ENCODE measurements around the gene GSK3B.

The GSK3B gene

DNA sequence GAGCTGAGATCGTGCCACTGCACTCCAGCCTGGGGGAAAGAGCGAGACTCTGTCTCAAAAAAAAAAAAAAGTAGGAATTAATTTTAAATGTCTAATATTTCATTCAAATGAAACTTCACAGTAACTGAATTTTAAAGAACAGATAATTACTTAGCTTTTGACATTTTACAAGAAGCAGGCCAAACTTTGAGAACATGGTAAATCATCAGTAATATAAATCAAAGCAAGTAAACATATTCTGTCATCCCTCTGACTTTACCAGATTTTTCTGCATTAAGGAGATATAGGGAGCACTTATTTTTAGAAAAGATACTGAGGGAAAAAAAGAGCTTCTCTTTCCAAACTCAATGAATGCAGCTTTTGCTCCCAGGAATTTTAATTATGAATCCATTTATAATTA, 275.3 kb downstream of the GSK3B start:
- no peak for TF ChIP-seq TCF4 (CRISPR knock-in tag; IDR thresholded peaks at IDR 0.05; ENCODE audit: borderline replicate concordance)
- TF ChIP-seq ISL1 (CRISPR knock-in tag; IDR thresholded peaks at IDR 0.05), result peak; percentile 54
- peak; percentile 44; the same call in 1 of the 2 replicates for TF ChIP-seq ZC3H10 (CRISPR knock-in tag; IDR thresholded peaks at IDR 0.05)
- ATAC-seq, result no peak

DNA sequence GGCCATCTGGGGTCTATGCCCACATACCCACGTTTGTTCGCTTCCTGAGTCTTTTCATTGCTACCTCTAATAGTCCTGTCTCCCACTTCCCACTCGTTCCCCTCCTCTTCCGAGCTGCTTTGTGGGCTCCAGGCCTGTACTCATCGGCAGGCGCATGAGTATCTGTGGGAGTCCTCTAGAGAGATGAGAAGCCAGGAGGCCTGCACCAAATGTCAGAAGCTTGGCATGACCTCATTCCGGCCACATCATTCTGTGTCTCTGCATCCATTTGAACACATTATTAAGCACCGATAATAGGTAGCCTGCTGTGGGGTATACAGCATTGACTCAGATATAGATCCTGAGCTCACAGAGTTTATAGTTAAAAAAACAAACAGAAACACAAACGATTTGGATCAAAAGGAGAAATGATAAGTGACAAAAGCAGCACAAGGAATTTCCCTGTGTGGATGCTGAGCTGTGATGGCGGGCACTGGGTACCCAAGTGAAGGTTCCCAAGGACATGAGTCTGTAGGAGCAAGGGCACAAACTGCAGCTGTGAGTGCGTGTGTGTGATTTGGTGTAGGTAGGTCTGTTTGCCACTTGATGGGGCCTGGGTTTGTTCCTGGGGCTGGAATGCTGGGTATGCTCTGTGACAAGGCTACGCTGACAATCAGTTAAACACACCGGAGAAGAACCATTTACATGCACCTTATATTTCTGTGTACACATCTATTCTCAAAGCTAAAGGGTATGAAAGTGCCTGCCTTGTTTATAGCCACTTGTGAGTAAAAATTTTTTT, 276.5 kb downstream of the GSK3B start:
- TF ChIP-seq RARB (CRISPR knock-in tag; IDR thresholded peaks at IDR 0.05) (no peak), ISL1 (CRISPR knock-in tag; IDR thresholded peaks at IDR 0.05) (no peak), SNAI2 (CRISPR knock-in tag; IDR thresholded peaks at IDR 0.05) (no peak), ZNF70 (CRISPR knock-in tag; IDR thresholded peaks at IDR 0.05) (no peak), ZC3H10 (CRISPR knock-in tag; IDR thresholded peaks at IDR 0.05) (no peak), ZFP30 (CRISPR knock-in tag; IDR thresholded peaks at IDR 0.05) (no peak), TCF4 (CRISPR knock-in tag; IDR thresholded peaks at IDR 0.05; ENCODE audit: borderline replicate concordance) (no peak), CSDC2 (CRISPR knock-in tag; IDR thresholded peaks at IDR 0.05) (no peak)
- TF ChIP-seq, protein P1, sequence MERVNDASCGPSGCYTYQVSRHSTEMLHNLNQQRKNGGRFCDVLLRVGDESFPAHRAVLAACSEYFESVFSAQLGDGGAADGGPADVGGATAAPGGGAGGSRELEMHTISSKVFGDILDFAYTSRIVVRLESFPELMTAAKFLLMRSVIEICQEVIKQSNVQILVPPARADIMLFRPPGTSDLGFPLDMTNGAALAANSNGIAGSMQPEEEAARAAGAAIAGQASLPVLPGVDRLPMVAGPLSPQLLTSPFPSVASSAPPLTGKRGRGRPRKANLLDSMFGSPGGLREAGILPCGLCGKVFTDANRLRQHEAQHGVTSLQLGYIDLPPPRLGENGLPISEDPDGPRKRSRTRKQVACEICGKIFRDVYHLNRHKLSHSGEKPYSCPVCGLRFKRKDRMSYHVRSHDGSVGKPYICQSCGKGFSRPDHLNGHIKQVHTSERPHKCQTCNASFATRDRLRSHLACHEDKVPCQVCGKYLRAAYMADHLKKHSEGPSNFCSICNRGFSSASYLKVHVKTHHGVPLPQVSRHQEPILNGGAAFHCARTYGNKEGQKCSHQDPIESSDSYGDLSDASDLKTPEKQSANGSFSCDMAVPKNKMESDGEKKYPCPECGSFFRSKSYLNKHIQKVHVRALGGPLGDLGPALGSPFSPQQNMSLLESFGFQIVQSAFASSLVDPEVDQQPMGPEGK (CRISPR knock-in tag; IDR thresholded peaks at IDR 0.05; ENCODE audit: borderline replicate concordance), result no peak
- TF ChIP-seq, protein P2, sequence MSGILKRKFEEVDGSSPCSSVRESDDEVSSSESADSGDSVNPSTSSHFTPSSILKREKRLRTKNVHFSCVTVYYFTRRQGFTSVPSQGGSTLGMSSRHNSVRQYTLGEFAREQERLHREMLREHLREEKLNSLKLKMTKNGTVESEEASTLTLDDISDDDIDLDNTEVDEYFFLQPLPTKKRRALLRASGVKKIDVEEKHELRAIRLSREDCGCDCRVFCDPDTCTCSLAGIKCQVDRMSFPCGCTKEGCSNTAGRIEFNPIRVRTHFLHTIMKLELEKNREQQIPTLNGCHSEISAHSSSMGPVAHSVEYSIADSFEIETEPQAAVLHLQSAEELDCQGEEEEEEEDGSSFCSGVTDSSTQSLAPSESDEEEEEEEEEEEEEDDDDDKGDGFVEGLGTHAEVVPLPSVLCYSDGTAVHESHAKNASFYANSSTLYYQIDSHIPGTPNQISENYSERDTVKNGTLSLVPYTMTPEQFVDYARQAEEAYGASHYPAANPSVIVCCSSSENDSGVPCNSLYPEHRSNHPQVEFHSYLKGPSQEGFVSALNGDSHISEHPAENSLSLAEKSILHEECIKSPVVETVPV (CRISPR knock-in tag; IDR thresholded peaks at IDR 0.05), result no peak
- TF ChIP-seq, protein P3, sequence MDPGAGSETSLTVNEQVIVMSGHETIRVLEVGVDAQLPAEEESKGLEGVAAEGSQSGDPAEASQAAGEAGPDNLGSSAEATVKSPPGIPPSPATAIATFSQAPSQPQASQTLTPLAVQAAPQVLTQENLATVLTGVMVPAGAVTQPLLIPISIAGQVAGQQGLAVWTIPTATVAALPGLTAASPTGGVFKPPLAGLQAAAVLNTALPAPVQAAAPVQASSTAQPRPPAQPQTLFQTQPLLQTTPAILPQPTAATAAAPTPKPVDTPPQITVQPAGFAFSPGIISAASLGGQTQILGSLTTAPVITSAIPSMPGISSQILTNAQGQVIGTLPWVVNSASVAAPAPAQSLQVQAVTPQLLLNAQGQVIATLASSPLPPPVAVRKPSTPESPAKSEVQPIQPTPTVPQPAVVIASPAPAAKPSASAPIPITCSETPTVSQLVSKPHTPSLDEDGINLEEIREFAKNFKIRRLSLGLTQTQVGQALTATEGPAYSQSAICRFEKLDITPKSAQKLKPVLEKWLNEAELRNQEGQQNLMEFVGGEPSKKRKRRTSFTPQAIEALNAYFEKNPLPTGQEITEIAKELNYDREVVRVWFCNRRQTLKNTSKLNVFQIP (CRISPR knock-in tag; IDR thresholded peaks at IDR 0.05; ENCODE audit: borderline replicate concordance, low read depth), result no peak
- TF ChIP-seq, protein P4, sequence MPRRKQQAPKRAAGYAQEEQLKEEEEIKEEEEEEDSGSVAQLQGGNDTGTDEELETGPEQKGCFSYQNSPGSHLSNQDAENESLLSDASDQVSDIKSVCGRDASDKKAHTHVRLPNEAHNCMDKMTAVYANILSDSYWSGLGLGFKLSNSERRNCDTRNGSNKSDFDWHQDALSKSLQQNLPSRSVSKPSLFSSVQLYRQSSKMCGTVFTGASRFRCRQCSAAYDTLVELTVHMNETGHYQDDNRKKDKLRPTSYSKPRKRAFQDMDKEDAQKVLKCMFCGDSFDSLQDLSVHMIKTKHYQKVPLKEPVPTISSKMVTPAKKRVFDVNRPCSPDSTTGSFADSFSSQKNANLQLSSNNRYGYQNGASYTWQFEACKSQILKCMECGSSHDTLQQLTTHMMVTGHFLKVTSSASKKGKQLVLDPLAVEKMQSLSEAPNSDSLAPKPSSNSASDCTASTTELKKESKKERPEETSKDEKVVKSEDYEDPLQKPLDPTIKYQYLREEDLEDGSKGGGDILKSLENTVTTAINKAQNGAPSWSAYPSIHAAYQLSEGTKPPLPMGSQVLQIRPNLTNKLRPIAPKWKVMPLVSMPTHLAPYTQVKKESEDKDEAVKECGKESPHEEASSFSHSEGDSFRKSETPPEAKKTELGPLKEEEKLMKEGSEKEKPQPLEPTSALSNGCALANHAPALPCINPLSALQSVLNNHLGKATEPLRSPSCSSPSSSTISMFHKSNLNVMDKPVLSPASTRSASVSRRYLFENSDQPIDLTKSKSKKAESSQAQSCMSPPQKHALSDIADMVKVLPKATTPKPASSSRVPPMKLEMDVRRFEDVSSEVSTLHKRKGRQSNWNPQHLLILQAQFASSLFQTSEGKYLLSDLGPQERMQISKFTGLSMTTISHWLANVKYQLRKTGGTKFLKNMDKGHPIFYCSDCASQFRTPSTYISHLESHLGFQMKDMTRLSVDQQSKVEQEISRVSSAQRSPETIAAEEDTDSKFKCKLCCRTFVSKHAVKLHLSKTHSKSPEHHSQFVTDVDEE (CRISPR knock-in tag; IDR thresholded peaks at IDR 0.05), result no peak
- TF ChIP-seq, protein P5, sequence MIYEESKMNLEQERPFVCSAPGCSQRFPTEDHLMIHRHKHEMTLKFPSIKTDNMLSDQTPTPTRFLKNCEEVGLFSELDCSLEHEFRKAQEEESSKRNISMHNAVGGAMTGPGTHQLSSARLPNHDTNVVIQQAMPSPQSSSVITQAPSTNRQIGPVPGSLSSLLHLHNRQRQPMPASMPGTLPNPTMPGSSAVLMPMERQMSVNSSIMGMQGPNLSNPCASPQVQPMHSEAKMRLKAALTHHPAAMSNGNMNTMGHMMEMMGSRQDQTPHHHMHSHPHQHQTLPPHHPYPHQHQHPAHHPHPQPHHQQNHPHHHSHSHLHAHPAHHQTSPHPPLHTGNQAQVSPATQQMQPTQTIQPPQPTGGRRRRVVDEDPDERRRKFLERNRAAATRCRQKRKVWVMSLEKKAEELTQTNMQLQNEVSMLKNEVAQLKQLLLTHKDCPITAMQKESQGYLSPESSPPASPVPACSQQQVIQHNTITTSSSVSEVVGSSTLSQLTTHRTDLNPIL (CRISPR knock-in tag; IDR thresholded peaks at IDR 0.05; ENCODE audit: low read depth), result no peak
- ATAC-seq, result no peak

DNA sequence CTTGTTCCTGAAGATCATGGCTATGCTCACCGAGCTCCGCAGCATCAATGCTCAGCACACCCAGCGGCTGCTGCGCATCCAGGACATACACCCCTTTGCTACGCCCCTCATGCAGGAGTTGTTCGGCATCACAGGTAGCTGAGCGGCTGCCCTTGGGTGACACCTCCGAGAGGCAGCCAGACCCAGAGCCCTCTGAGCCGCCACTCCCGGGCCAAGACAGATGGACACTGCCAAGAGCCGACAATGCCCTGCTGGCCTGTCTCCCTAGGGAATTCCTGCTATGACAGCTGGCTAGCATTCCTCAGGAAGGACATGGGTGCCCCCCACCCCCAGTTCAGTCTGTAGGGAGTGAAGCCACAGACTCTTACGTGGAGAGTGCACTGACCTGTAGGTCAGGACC, 277.2 kb downstream of the GSK3B start:
- ATAC-seq, result no peak
- TF ChIP-seq RARB (CRISPR knock-in tag; IDR thresholded peaks at IDR 0.05) (no peak), TCF4 (CRISPR knock-in tag; IDR thresholded peaks at IDR 0.05; ENCODE audit: borderline replicate concordance) (no peak), ZFP3 (CRISPR knock-in tag; IDR thresholded peaks at IDR 0.05) (no peak), ZNF70 (CRISPR knock-in tag; IDR thresholded peaks at IDR 0.05) (no peak), TOX (CRISPR knock-in tag; IDR thresholded peaks at IDR 0.05; ENCODE audit: borderline replicate concordance) (no peak), ZC3H10 (CRISPR knock-in tag; IDR thresholded peaks at IDR 0.05) (no peak)
- TF ChIP-seq, protein P2 (CRISPR knock-in tag; IDR thresholded peaks at IDR 0.05), result no peak
- TF ChIP-seq, protein P3 (CRISPR knock-in tag; IDR thresholded peaks at IDR 0.05; ENCODE audit: borderline replicate concordance, low read depth), result no peak
- TF ChIP-seq, protein P4 (CRISPR knock-in tag; IDR thresholded peaks at IDR 0.05), result no peak
